Measurements from ENCODE around the gene FAM13B. TPM values are rescaled to one million over a fixed set of nuclear protein-coding genes. Genes with fewer than 3 reads are reported as not detected.

FAM13B gene
- total and polyA plus RNA-seq, 10 of the 15 experiments (the other 5 are each of a cell fraction or from before 2014, with no cell fraction given): 3.6 to 30.0 (median 20.3) TPM

DNA sequence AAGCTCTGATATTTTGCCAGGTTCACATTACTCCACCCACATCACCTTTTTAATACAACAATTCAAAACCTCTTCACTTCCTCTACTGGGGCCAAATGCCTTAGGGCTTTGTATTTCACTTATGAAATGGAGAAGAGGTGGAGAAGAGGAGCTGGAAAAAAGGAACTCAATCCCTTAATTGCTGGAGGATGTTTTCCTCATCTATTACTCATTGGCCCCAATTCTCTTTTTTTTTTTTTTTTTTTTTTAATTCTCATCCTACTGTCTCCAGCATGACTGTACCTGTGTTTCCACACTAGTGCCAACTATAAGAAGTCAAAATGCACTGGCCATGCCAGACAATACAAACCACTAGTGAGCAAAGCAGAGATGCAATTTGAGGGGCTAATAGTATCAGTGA, 20.9 kb downstream of the FAM13B start:
- SMC1A ChIA-PET (ENCODE audit: uncharacterized antibody, unreplicated experiment): no interaction called here
- ATAC-seq (no peak), DNase-seq (ENCODE audit: low read depth, low spot score) (no peak), FAIRE-seq (no peak)
- no TSS peak for BruUV-seq (replicated peaks)
- Histone ChIP-seq H3K9ac (ENCODE audit: control insufficient read depth, insufficient read depth, low read length) (no peak overlapping the region), H3K4me3 (no peak overlapping the region), H4K20me1 (ENCODE audit: control insufficient read depth, insufficient read depth) (no peaks in the 10 kb centered on the region), H2AFZ (ENCODE audit: control insufficient read depth, low read depth, low read length) (no peak overlapping the region), H3K9me3 (replicated peaks; ENCODE audit: control insufficient read depth, insufficient read depth, low read length) (no peaks in the 10 kb centered on the region), H3K36me3 (ENCODE audit: control insufficient read depth in 2 of 2, insufficient read depth in 2 of 2, low read length in 1 of 2) (peaks cover 5 to 16% of the 10 kb centered on the region in 2 experiments), H3K4me2 (ENCODE audit: control insufficient read depth, insufficient read depth) (no peak overlapping the region), H3K4me1 (ENCODE audit: control insufficient read depth, insufficient read depth, low read length) (no peaks in the 10 kb centered on the region), H3K79me2 (ENCODE audit: control insufficient read depth, insufficient read depth, low read length) (peaks cover 6% of the 10 kb centered on the region), H3K27me3 (replicated peaks in 1 of 2; ENCODE audit: control insufficient read depth in 2 of 2, insufficient read depth in 2 of 2, low read length in 1 of 2) (no peaks in the 10 kb centered on the region), H3K27ac (ENCODE audit: control insufficient read depth, insufficient read depth) (no peak overlapping the region)
- CTCF ChIA-PET: interaction anchor here (0.9 to 1.7 kb wide), 3 partner anchors 10 to 26 kb away, joined by 3 to 5 read pairs (median 3); no protein-coding TSS in a partner anchor
- intact Hi-C loops (cut with micrococcal nuclease; ENCODE audit: unreplicated experiment) (no loop called here), in situ Hi-C loops (cut with MboI) (no loop called here)
- RAD21 ChIA-PET (ENCODE audit: unreplicated experiment): interaction anchor here (0.8 kb wide), 1 partner anchor 18 kb away, joined by 3 read pairs; no protein-coding TSS in a partner anchor
- TF ChIP-seq E2F4 (IDR thresholded peaks at IDR 0.05; ENCODE audit: low read depth, low read length) (no peak), BMI1 (IDR thresholded peaks at IDR 0.05; ENCODE audit: borderline replicate concordance) (no peak), TAF1 (IDR thresholded peaks at IDR 0.05; ENCODE audit: borderline replicate concordance, low read depth, low read length) (no peak), ASH2L (IDR thresholded peaks at IDR 0.05; ENCODE audit: borderline replicate concordance, low read depth) (no peak), KAT2A (conservative IDR thresholded peaks at IDR 0.05; ENCODE audit: control insufficient read depth, low read depth, low read length) (no peak), TBL1XR1 (IDR thresholded peaks at IDR 0.05; ENCODE audit: low read depth, low read length) (no peak), ZZZ3 (IDR thresholded peaks at IDR 0.05; ENCODE audit: control insufficient read depth, insufficient read length, low read depth) (no peak), NFYA (IDR thresholded peaks at IDR 0.05; ENCODE audit: borderline replicate concordance, low read depth, low read length) (no peak)
- TF ChIP-seq, protein P1, sequence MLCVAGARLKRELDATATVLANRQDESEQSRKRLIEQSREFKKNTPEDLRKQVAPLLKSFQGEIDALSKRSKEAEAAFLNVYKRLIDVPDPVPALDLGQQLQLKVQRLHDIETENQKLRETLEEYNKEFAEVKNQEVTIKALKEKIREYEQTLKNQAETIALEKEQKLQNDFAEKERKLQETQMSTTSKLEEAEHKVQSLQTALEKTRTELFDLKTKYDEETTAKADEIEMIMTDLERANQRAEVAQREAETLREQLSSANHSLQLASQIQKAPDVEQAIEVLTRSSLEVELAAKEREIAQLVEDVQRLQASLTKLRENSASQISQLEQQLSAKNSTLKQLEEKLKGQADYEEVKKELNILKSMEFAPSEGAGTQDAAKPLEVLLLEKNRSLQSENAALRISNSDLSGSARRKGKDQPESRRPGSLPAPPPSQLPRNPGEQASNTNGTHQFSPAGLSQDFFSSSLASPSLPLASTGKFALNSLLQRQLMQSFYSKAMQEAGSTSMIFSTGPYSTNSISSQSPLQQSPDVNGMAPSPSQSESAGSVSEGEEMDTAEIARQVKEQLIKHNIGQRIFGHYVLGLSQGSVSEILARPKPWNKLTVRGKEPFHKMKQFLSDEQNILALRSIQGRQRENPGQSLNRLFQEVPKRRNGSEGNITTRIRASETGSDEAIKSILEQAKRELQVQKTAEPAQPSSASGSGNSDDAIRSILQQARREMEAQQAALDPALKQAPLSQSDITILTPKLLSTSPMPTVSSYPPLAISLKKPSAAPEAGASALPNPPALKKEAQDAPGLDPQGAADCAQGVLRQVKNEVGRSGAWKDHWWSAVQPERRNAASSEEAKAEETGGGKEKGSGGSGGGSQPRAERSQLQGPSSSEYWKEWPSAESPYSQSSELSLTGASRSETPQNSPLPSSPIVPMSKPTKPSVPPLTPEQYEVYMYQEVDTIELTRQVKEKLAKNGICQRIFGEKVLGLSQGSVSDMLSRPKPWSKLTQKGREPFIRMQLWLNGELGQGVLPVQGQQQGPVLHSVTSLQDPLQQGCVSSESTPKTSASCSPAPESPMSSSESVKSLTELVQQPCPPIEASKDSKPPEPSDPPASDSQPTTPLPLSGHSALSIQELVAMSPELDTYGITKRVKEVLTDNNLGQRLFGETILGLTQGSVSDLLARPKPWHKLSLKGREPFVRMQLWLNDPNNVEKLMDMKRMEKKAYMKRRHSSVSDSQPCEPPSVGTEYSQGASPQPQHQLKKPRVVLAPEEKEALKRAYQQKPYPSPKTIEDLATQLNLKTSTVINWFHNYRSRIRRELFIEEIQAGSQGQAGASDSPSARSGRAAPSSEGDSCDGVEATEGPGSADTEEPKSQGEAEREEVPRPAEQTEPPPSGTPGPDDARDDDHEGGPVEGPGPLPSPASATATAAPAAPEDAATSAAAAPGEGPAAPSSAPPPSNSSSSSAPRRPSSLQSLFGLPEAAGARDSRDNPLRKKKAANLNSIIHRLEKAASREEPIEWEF (IDR thresholded peaks at IDR 0.05; ENCODE audit: insufficient replicate concordance, low read depth, low read length): no peak
- POLR2A ChIA-PET: interaction anchor here (0.7 to 1.2 kb wide), 2 partner anchors 12 to 23 kb away, joined by 3 to 4 read pairs; no protein-coding TSS in a partner anchor

Data from GM12878 (cell line).